ENCODE measurements around the gene SDR42E2. TPM values are rescaled to one million over a fixed set of nuclear protein-coding genes. Genes with fewer than 3 reads are reported as not detected.

SDR42E2 gene
- total RNA-seq, 6 experiments from 2014 or later, result not detected

- TF ChIP-seq CTCF (IDR thresholded peaks at IDR 0.05), result no peak
- DNase-seq, result no peak
- no peak overlapping the region for H3K27ac Mint-ChIP-seq
- H3K36me3 Mint-ChIP-seq (ENCODE audit: low read depth), result no peaks in the 10 kb centered on the region
- H3K4me3 Mint-ChIP-seq, result no peak overlapping the region
- peaks cover 27% of the 10 kb centered on the region for H3K27me3 Mint-ChIP-seq (ENCODE audit: insufficient read depth)
- H3K9me3 Mint-ChIP-seq, result no peaks in the 10 kb centered on the region
- no peaks in the 10 kb centered on the region for H3K4me1 Mint-ChIP-seq (ENCODE audit: low read depth)
Measured at GRCh38 chr16:22132801-22133200, 29.5 kb upstream of the SDR42E2 start.

GRCh38 chr16:22138482-22138881 is 23.8 kb upstream of the SDR42E2 start:
- H3K4me1 Mint-ChIP-seq (ENCODE audit: low read depth), result no peaks in the 10 kb centered on the region
- no peaks in the 10 kb centered on the region for H3K9me3 Mint-ChIP-seq
- H3K27ac Mint-ChIP-seq, result no peak overlapping the region
- DNase-seq, result no peak
- peaks cover 38% of the 10 kb centered on the region for H3K27me3 Mint-ChIP-seq (ENCODE audit: insufficient read depth)
- TF ChIP-seq CTCF (IDR thresholded peaks at IDR 0.05), result no peak
- no peaks in the 10 kb centered on the region for H3K36me3 Mint-ChIP-seq (ENCODE audit: low read depth)
- no peak overlapping the region for H3K4me3 Mint-ChIP-seq

GRCh38 chr16:22139008-22139407 is 23.3 kb upstream of the SDR42E2 start:
- Mint-ChIP-seq H3K27ac (no peak overlapping the region), H3K27me3 (ENCODE audit: insufficient read depth) (peaks cover 43% of the 10 kb centered on the region), H3K9me3 (no peaks in the 10 kb centered on the region), H3K36me3 (ENCODE audit: low read depth) (no peaks in the 10 kb centered on the region), H3K4me1 (ENCODE audit: low read depth) (no peaks in the 10 kb centered on the region), H3K4me3 (no peak overlapping the region)
- DNase-seq, result no peak
- TF ChIP-seq CTCF (IDR thresholded peaks at IDR 0.05), result no peak

- Mint-ChIP-seq H3K4me1 (ENCODE audit: low read depth) (no peaks in the 10 kb centered on the region), H3K4me3 (no peak overlapping the region), H3K27me3 (ENCODE audit: insufficient read depth) (peaks cover 49% of the 10 kb centered on the region), H3K9me3 (no peaks in the 10 kb centered on the region), H3K36me3 (ENCODE audit: low read depth) (no peaks in the 10 kb centered on the region), H3K27ac (no peak overlapping the region)
- no peak for DNase-seq
- TF ChIP-seq CTCF (IDR thresholded peaks at IDR 0.05), result no peak
Measured at GRCh38 chr16:22139732-22140131, 22.6 kb upstream of the SDR42E2 start.

- Mint-ChIP-seq H3K4me1 (ENCODE audit: low read depth) (no peaks in the 10 kb centered on the region), H3K9me3 (no peaks in the 10 kb centered on the region), H3K36me3 (ENCODE audit: low read depth) (no peaks in the 10 kb centered on the region), H3K4me3 (no peak overlapping the region), H3K27me3 (ENCODE audit: insufficient read depth) (peaks cover 46% of the 10 kb centered on the region), H3K27ac (no peak overlapping the region)
- peak; percentile 75 for TF ChIP-seq CTCF (IDR thresholded peaks at IDR 0.05)
- DNase-seq, result peak; percentile 28
Measured at GRCh38 chr16:22141767-22142166, 20.5 kb upstream of the SDR42E2 start.

GRCh38 chr16:22144520-22144919 is 17.8 kb upstream of the SDR42E2 start:
- H3K9me3 Mint-ChIP-seq, result no peaks in the 10 kb centered on the region
- H3K4me3 Mint-ChIP-seq, result no peak overlapping the region
- no peak for TF ChIP-seq CTCF (IDR thresholded peaks at IDR 0.05)
- H3K27me3 Mint-ChIP-seq (ENCODE audit: insufficient read depth), result peaks cover 45% of the 10 kb centered on the region
- no peaks in the 10 kb centered on the region for H3K4me1 Mint-ChIP-seq (ENCODE audit: low read depth)
- H3K27ac Mint-ChIP-seq, result no peak overlapping the region
- no peak for DNase-seq
- H3K36me3 Mint-ChIP-seq (ENCODE audit: low read depth), result no peaks in the 10 kb centered on the region

Data from HFFc6 (cell line).